ENCODE data around the gene PGPEP1.

The PGPEP1 gene

DNA sequence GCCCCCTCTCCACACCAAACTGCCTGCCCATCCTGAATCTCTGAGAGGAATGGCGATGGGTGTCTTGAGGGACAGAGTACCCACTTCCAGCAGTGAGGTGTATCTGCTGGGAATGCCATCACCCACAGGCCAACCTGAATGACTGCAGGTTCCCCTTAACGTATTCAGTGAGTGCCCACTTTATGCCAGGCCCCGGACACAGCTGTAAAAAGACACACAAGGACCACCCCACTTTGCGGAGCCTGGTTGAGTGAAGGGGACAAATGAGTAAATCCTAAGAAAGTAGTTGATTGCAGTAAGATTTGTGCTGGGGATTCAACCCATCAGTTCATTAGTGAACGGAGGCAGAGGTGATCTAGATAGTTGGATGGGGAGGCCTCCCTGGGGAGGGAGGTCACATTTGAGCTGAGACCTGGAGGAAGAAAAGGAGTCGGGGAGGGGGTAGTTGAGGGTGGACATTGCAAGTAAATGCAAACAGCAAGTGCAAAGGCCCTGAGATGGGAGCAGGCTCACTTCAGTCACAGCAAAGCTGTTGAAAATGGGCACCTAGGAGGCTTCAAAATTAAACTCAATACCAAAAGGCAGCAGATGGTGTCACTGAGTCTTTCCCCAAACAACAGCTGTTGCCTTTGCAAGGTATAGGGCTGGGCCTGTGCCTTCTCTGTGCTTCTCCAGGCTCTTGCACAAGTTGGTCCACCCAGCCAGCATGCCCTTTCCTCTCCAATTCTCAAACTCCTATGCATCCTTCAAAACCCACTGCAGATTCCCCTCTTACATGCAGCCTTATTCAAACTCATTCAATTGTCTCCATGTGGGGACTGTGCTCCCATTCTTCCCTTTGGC is 49.9 kb downstream of the PGPEP1 start:
- TF ChIP-seq, protein P1, sequence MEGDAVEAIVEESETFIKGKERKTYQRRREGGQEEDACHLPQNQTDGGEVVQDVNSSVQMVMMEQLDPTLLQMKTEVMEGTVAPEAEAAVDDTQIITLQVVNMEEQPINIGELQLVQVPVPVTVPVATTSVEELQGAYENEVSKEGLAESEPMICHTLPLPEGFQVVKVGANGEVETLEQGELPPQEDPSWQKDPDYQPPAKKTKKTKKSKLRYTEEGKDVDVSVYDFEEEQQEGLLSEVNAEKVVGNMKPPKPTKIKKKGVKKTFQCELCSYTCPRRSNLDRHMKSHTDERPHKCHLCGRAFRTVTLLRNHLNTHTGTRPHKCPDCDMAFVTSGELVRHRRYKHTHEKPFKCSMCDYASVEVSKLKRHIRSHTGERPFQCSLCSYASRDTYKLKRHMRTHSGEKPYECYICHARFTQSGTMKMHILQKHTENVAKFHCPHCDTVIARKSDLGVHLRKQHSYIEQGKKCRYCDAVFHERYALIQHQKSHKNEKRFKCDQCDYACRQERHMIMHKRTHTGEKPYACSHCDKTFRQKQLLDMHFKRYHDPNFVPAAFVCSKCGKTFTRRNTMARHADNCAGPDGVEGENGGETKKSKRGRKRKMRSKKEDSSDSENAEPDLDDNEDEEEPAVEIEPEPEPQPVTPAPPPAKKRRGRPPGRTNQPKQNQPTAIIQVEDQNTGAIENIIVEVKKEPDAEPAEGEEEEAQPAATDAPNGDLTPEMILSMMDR (conservative IDR thresholded peaks at IDR 0.05; ENCODE audit: low read depth, low read length), result no peak
- H3K4me3 ChIP-seq (ENCODE audit: low read depth, low read length), result no peak overlapping the region
- DNase-seq (ENCODE audit: low read depth), result peak; percentile 65

- DNase-seq (ENCODE audit: low read depth), result no peak
- no peak overlapping the region for H3K4me3 ChIP-seq (ENCODE audit: low read depth, low read length)
- TF ChIP-seq, protein P1 (conservative IDR thresholded peaks at IDR 0.05; ENCODE audit: low read depth, low read length), result no peak
Measured at GRCh38 chr19:18391509-18392075, 51.2 kb downstream of the PGPEP1 start.

GRCh38 chr19:18392417-18392816 is 52.0 kb downstream of the PGPEP1 start:
- no peak for DNase-seq (ENCODE audit: low read depth)
- no peak overlapping the region for H3K4me3 ChIP-seq (ENCODE audit: low read depth, low read length)
- TF ChIP-seq, protein P1 (conservative IDR thresholded peaks at IDR 0.05; ENCODE audit: low read depth, low read length), result no peak

GRCh38 chr19:18392926-18393325 is 52.5 kb downstream of the PGPEP1 start:
- no peak for DNase-seq (ENCODE audit: low read depth)
- TF ChIP-seq, protein P1 (conservative IDR thresholded peaks at IDR 0.05; ENCODE audit: low read depth, low read length), result no peak
- no peak overlapping the region for H3K4me3 ChIP-seq (ENCODE audit: low read depth, low read length)

DNA sequence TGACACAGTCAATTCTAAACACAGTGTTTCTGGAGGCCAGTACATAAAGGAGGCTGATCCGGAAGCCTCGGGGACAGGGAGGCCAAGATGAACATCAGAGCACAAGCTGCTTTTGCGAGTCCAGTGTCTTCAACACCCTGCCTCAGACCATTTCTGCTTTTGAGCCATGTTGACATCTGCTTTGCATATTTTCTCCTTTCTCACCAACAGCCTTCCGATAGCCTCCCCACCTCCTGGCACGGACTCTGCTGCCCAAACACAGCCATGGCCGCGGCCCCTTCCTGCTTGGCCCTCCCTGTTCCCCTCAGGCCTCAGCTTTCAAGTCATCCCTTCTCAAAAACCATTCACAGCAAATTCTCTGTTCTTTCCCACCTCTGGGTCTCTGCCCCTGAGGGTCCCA is 53.4 kb downstream of the PGPEP1 start:
- no peak for DNase-seq (ENCODE audit: low read depth)
- no peak overlapping the region for H3K4me3 ChIP-seq (ENCODE audit: low read depth, low read length)
- TF ChIP-seq, protein P1 (conservative IDR thresholded peaks at IDR 0.05; ENCODE audit: low read depth, low read length), result no peak

- no peak for DNase-seq (ENCODE audit: low read depth)
- TF ChIP-seq, protein P1 (conservative IDR thresholded peaks at IDR 0.05; ENCODE audit: low read depth, low read length), result no peak
- no peak overlapping the region for H3K4me3 ChIP-seq (ENCODE audit: low read depth, low read length)
Measured at GRCh38 chr19:18396471-18397241, 56.3 kb downstream of the PGPEP1 start.

Measured in choroid plexus epithelial cell (primary cell).